Mesenchymal stem cell (in vitro differentiated cells and primary cell): ENCODE results near the gene NQO1.

Experiments
- DNase-seq: peaks from one replicate; pipeline ENCODE4 v3.0.0-alpha.2; 2013
- H2AFZ ChIP-seq: one replicate; pipeline ENCODE4 v1.6.1; 2013; ENCODE audit warnings: low read depth, mild to moderate bottlenecking, control low read depth, inconsistent platforms, low read length, moderate library complexity
- H2AK5ac ChIP-seq: 2 replicates; pipeline ENCODE4 v1.6.1; 2013; ENCODE audit warnings: low read length, moderate library complexity, mild to moderate bottlenecking, inconsistent platforms; ENCODE audit not compliant: severe bottlenecking
- H2BK120ac ChIP-seq: one replicate; pipeline ENCODE4 v1.6.1; 2013; ENCODE audit warnings: low read depth, mild to moderate bottlenecking, inconsistent platforms, low read length, moderate library complexity
- H2BK12ac ChIP-seq, 2 experiments: one replicate each; pipeline ENCODE4 v1.6.1; 2013; ENCODE audit warnings: inconsistent platforms in 2 of 2, low read length in 2 of 2, mild to moderate bottlenecking in 2 of 2, moderate library complexity in 2 of 2, control low read depth in 1 of 2
- H2BK15ac ChIP-seq: one replicate; pipeline ENCODE4 v1.6.1; 2013; ENCODE audit warnings: mild to moderate bottlenecking, low read depth, inconsistent platforms; ENCODE audit not compliant: poor library complexity, severe bottlenecking
- H2BK5ac ChIP-seq: 2 replicates; pipeline ENCODE4 v1.6.1; 2013; ENCODE audit warnings: low read depth, mild to moderate bottlenecking, low read length, control low read depth, inconsistent platforms; ENCODE audit not compliant: poor library complexity, severe bottlenecking
- H3K14ac ChIP-seq, 2 experiments: one replicate each; pipeline ENCODE4 v1.6.1; 2013; ENCODE audit warnings: inconsistent platforms in 2 of 2, low read length in 2 of 2, control low read depth in 1 of 2, mild to moderate bottlenecking in 1 of 2, moderate library complexity in 1 of 2
- H3K18ac ChIP-seq, 2 experiments: one replicate each; pipeline ENCODE4 v1.6.1; 2013; ENCODE audit warnings: inconsistent platforms in 2 of 2, low read length in 2 of 2, control low read depth in 1 of 2, low read depth in 1 of 2, mild to moderate bottlenecking in 1 of 2
- H3K23ac ChIP-seq, 2 experiments: one replicate each; pipeline ENCODE4 v1.6.1; 2013; ENCODE audit warnings: inconsistent platforms in 2 of 2, low read length in 2 of 2, mild to moderate bottlenecking in 2 of 2, moderate library complexity in 2 of 2, control low read depth in 1 of 2
- H3K27ac ChIP-seq: 2 replicates; pipeline ENCODE4 v1.5.1; 2013; ENCODE audit warnings: mild to moderate bottlenecking, moderate library complexity, low read length, control low read depth, inconsistent platforms; ENCODE audit not compliant: poor library complexity, severe bottlenecking
- H3K27me3 ChIP-seq, 2 experiments: 2 replicates each; pipeline versions ENCODE4 v1.6.1 to v1.7.0; 2013; ENCODE audit warnings: low read length in 2 of 2, mild to moderate bottlenecking in 2 of 2, moderate library complexity in 2 of 2, control low read depth in 1 of 2, inconsistent platforms in 1 of 2; ENCODE audit not compliant: control insufficient read depth in 1 of 2, insufficient read depth in 1 of 2
- H3K36me3 ChIP-seq, 2 experiments: 2 replicates each; pipeline versions ENCODE4 v1.6.1 to v1.7.0; 2013; ENCODE audit warnings: low read length in 2 of 2, control low read depth in 1 of 2, inconsistent platforms in 1 of 2, low read depth in 1 of 2, mild to moderate bottlenecking in 1 of 2; ENCODE audit not compliant: insufficient read depth in 2 of 2, control insufficient read depth in 1 of 2
- H3K4ac ChIP-seq, 2 experiments: one replicate each; pipeline ENCODE4 v1.6.1; 2013; ENCODE audit warnings: inconsistent platforms in 2 of 2, low read length in 2 of 2, mild to moderate bottlenecking in 2 of 2, moderate library complexity in 2 of 2, control low read depth in 1 of 2, low read depth in 1 of 2
- H3K4me1 ChIP-seq: 2 replicates; pipeline ENCODE4 v1.6.1; 2013; ENCODE audit warnings: low read depth, low read length, control low read depth; ENCODE audit not compliant: control insufficient read depth, insufficient read depth
- H3K4me2 ChIP-seq: 2 replicates; pipeline ENCODE4 v1.6.1; 2013; ENCODE audit warnings: low read length, mild to moderate bottlenecking, inconsistent platforms; ENCODE audit not compliant: poor library complexity, severe bottlenecking
- H3K4me3 ChIP-seq, 2 experiments: 2 replicates each; pipeline versions ENCODE4 v1.5.1 to v1.7.0; 2013; ENCODE audit warnings: low read length in 2 of 2, mild to moderate bottlenecking in 2 of 2, control low read depth in 1 of 2, low read depth in 1 of 2; ENCODE audit not compliant: insufficient read depth in 1 of 2
- H3K79me1 ChIP-seq: replicated peaks from 2 replicates; pipeline ENCODE4 v1.6.1; 2013; ENCODE audit warnings: mild to moderate bottlenecking, control low read depth, low read length, inconsistent platforms; ENCODE audit not compliant: poor library complexity, severe bottlenecking
- H3K9ac ChIP-seq: 2 replicates; pipeline ENCODE4 v1.7.0; 2013; ENCODE audit warnings: mild to moderate bottlenecking, low read length, moderate library complexity
- H3K9me3 ChIP-seq: 2 replicates; pipeline ENCODE4 v1.7.0; 2013; ENCODE audit warnings: mild to moderate bottlenecking, low read length; ENCODE audit not compliant: control insufficient read depth
- H4K8ac ChIP-seq: one replicate; pipeline ENCODE4 v1.6.1; 2013; ENCODE audit warnings: inconsistent platforms, mild to moderate bottlenecking, low read length, moderate library complexity
- H4K91ac ChIP-seq: one replicate; pipeline ENCODE4 v1.6.1; 2013; ENCODE audit warnings: mild to moderate bottlenecking, low read length, inconsistent platforms
- WGBS: methylation state at CpG from one replicate; pipeline ENCODE4 v1.1.7; 2013; ENCODE audit warnings: mixed read lengths; 5-methylcytosine and 5-hydroxymethylcytosine counted together

The NQO1 gene

GRCh38 chr16:69712914-69713581 is 13.3 kb downstream of the NQO1 start:
- no peak for DNase-seq
- Histone ChIP-seq H3K9ac (no peak overlapping the region), H2BK15ac (no peak overlapping the region), H3K36me3 (peaks cover 69 to 93% of the 10 kb centered on the region in 2 experiments), H2BK12ac (no peak overlapping the region), H3K79me1 (peaks cover 17% of the 10 kb centered on the region), H2AK5ac (no peak overlapping the region), H3K23ac (peak overlapping the region in 1 of 2 experiments; percentile 40), H3K27me3 (no peaks in the 10 kb centered on the region), H2AFZ (no peak overlapping the region), H3K27ac (no peak overlapping the region), H3K4me1 (no peaks in the 10 kb centered on the region), H3K4me2 (no peak overlapping the region), H3K14ac (no peak overlapping the region), H3K18ac (no peak overlapping the region), H3K9me3 (no peaks in the 10 kb centered on the region), H2BK120ac (no peak overlapping the region), H4K91ac (no peak overlapping the region), H2BK5ac (no peak overlapping the region), H3K4ac (no peak overlapping the region), H3K4me3 (no peak overlapping the region), H4K8ac (no peak overlapping the region)
- 96% methylated on average over 8 of the region's 9 CpGs for WGBS

- no peak overlapping the region for H4K8ac ChIP-seq
- peaks cover 15% of the 10 kb centered on the region for H3K79me1 ChIP-seq
- no peak overlapping the region for H2BK5ac ChIP-seq
- DNase-seq, result no peak
- 98% methylated on average over 3 of the region's 4 CpGs for WGBS
- no peak overlapping the region for H3K4me2 ChIP-seq
- no peaks in the 10 kb centered on the region for H3K4me1 ChIP-seq
- H2BK12ac ChIP-seq, result no peak overlapping the region
- H3K27me3 ChIP-seq, result no peaks in the 10 kb centered on the region
- no peaks in the 10 kb centered on the region for H3K9me3 ChIP-seq
- no peak overlapping the region for H2AK5ac ChIP-seq
- no peak overlapping the region for H3K23ac ChIP-seq
- H2BK15ac ChIP-seq, result no peak overlapping the region
- H2AFZ ChIP-seq, result no peak overlapping the region
- no peak overlapping the region for H3K4me3 ChIP-seq
- peak overlapping the region; percentile 61 for H3K9ac ChIP-seq
- H3K27ac ChIP-seq, result no peak overlapping the region
- no peak overlapping the region for H3K4ac ChIP-seq
- H3K18ac ChIP-seq, result no peak overlapping the region
- H4K91ac ChIP-seq, result no peak overlapping the region
- no peak overlapping the region for H2BK120ac ChIP-seq
- no peak overlapping the region for H3K14ac ChIP-seq
- H3K36me3 ChIP-seq, result peaks cover 68 to 93% of the 10 kb centered on the region in 2 experiments
Measured at GRCh38 chr16:69712277-69712676, 14.1 kb downstream of the NQO1 start.

DNA sequence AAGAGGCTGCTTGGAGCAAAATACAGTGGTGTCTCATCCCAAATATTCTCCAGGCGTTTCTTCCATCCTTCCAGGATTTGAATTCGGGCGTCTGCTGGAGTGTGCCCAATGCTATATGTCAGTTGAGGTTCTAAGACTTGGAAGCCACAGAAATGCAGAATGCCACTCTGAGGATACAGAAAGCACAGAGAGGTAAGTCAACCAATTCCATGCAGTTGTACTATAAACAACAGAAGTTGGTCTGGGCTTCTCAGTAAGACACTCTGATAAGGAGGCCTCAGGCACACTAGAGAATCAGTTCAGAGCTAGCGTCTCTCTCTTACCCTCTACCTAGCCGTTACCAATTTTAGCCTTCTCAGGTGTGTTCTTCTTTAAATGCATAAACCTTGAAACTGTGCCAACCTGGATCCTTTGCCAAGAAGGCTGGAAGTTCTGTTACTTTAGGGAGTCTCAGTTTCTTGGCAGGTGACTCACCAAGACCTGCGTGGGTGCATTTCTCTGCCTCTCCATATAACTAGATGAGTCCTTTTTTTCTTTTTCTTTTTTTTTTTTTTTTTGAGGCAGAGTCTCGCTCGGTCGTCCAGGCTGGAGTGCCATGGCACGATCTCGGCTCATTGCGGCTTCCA is 15.1 kb downstream of the NQO1 start:
- no peak overlapping the region for H3K18ac ChIP-seq
- H2AK5ac ChIP-seq, result peak overlapping the region; percentile 49
- peak overlapping the region; percentile 61 for H3K9ac ChIP-seq
- H3K79me1 ChIP-seq, result peaks cover 13% of the 10 kb centered on the region
- H3K4me1 ChIP-seq, result no peaks in the 10 kb centered on the region
- whole genome bisulfite sequencing, result 96% methylated on average over 11 of the region's 12 CpGs
- no peak overlapping the region for H3K4ac ChIP-seq
- no peak overlapping the region for H3K14ac ChIP-seq
- no peaks in the 10 kb centered on the region for H3K27me3 ChIP-seq
- no peak overlapping the region for H3K4me2 ChIP-seq
- H4K8ac ChIP-seq, result no peak overlapping the region
- no peak overlapping the region for H2BK5ac ChIP-seq
- no peak overlapping the region for H2BK120ac ChIP-seq
- no peak for DNase-seq
- H2BK12ac ChIP-seq, result no peak overlapping the region
- no peak overlapping the region for H4K91ac ChIP-seq
- peak overlapping the region; percentile 31 for H3K27ac ChIP-seq
- peaks cover 64 to 93% of the 10 kb centered on the region in 2 experiments for H3K36me3 ChIP-seq
- no peak overlapping the region for H3K4me3 ChIP-seq
- no peak overlapping the region for H3K23ac ChIP-seq
- no peak overlapping the region for H2BK15ac ChIP-seq
- no peak overlapping the region for H2AFZ ChIP-seq
- no peaks in the 10 kb centered on the region for H3K9me3 ChIP-seq

- Histone ChIP-seq H3K14ac (no peak overlapping the region), H2BK12ac (no peak overlapping the region), H3K18ac (no peak overlapping the region), H3K4me2 (no peak overlapping the region), H2AFZ (no peak overlapping the region), H2BK5ac (no peak overlapping the region), H2BK120ac (no peak overlapping the region), H3K27me3 (no peaks in the 10 kb centered on the region), H3K36me3 (peaks cover 54 to 81% of the 10 kb centered on the region in 2 experiments), H3K27ac (no peak overlapping the region), H3K23ac (no peak overlapping the region), H3K4me1 (no peaks in the 10 kb centered on the region), H3K4me3 (no peak overlapping the region), H2BK15ac (no peak overlapping the region), H4K8ac (no peak overlapping the region), H3K9me3 (no peaks in the 10 kb centered on the region), H3K79me1 (peaks cover 12% of the 10 kb centered on the region), H2AK5ac (no peak overlapping the region), H4K91ac (no peak overlapping the region), H3K4ac (no peak overlapping the region), H3K9ac (peak overlapping the region; percentile 36)
- peak; percentile 74 for DNase-seq
- 76% methylated on average over 5 of the region's 5 CpGs for WGBS
Measured at GRCh38 chr16:69709456-69710084, 16.8 kb downstream of the NQO1 start.
